ENCODE results near the gene KLHL35.

GRCh38 chr11:75386942-75387630, 45.9 kb downstream of the KLHL35 start:
- TF ChIP-seq REST (IDR thresholded peaks at IDR 0.05; ENCODE audit: insufficient read depth in 1 of 2, low read depth in 2 of 2, low read length in 2 of 2) (no peak), SIN3A (IDR thresholded peaks at IDR 0.05; ENCODE audit: borderline replicate concordance, insufficient read depth, low read length) (no peak), TAF1 (IDR thresholded peaks at IDR 0.05; ENCODE audit: borderline replicate concordance, insufficient read depth, low read length) (no peak)

Data from PFSK-1 (cell line).